ENCODE measurements around the gene ZFHX3. TPM values are rescaled to one million over a fixed set of nuclear protein-coding genes. Genes with fewer than 3 reads are reported as not detected.
A peak's percentile ranks its signal among the peaks of the same experiment; 100 is the strongest.

Gene ZFHX3
- total RNA-seq, 1 experiment from 2014 or later: 1.5 TPM

GRCh38 chr16:72736074-72736473 is 311.9 kb downstream of the ZFHX3 start:
- no peak overlapping the region for H3K56ac ChIP-seq (ENCODE audit: insufficient read length, low read depth, low read length)
- Mint-ChIP-seq H3K27ac (peak overlapping the region in 1 of 3 experiments; percentile 46; a peak in 1 of 7 replicates), H3K9me3 (peaks cover 6 to 15% of the 10 kb centered on the region in 2 experiments), H3K36me3 (ENCODE audit: insufficient read depth in 1 of 3, low read depth in 3 of 3) (peaks cover 2 to 11% (median 9%) of the 10 kb centered on the region in 3 experiments; a peak in 5 of 7 replicates), H3K4me3 (no peak overlapping the region), H3K27me3 (ENCODE audit: low read depth) (no peaks in the 10 kb centered on the region; the same call in 1 of the 2 replicates), H3K4me1 (peaks cover 6 to 7% of the 10 kb centered on the region in 2 experiments; a peak in 3 of 4 replicates)
- no peak overlapping the region for H2BK12ac ChIP-seq (ENCODE audit: insufficient read length, low read depth, low read length)
- no peaks in the 10 kb centered on the region for H3K23me2 ChIP-seq (ENCODE audit: insufficient read length, low read depth, low read length, poor library complexity, severe bottlenecking)
- H3K23ac ChIP-seq (ENCODE audit: insufficient read length, low read depth, low read length): no peak overlapping the region
- H3K4me1 ChIP-seq (ENCODE audit: insufficient read depth, low read length): peaks cover 6% of the 10 kb centered on the region; the same call in 1 of the 2 replicates
- no peak overlapping the region for H3K18ac ChIP-seq (ENCODE audit: insufficient read length, low read depth, low read length)
- H4K20me1 ChIP-seq (ENCODE audit: control insufficient read depth, insufficient read depth, insufficient read length): no peaks in the 10 kb centered on the region
- peak overlapping the region; percentile 40; the same call in 1 of the 2 replicates for H3K14ac ChIP-seq (ENCODE audit: insufficient read depth, low read length)
- no peak overlapping the region for H2BK5ac ChIP-seq (ENCODE audit: insufficient read length, low read length)
- no peak overlapping the region for H3K27ac ChIP-seq (ENCODE audit: insufficient read length, low read depth, low read length)
- no peak overlapping the region for H4K8ac ChIP-seq (replicated peaks; ENCODE audit: insufficient read length, low read depth, low read length)
- no peaks in the 10 kb centered on the region for H3K9me3 ChIP-seq (ENCODE audit: control insufficient read depth, low read depth, low read length)
- no peak overlapping the region for H2BK20ac ChIP-seq (ENCODE audit: low read depth, low read length, poor library complexity, severe bottlenecking)
- H4K5ac ChIP-seq (ENCODE audit: insufficient read length, low read depth, low read length): no peak overlapping the region
- H3K79me1 ChIP-seq (ENCODE audit: insufficient read depth, low read depth, low read length, poor library complexity, severe bottlenecking): no peaks in the 10 kb centered on the region
- no peak overlapping the region for H2AK5ac ChIP-seq (ENCODE audit: insufficient read length, low read length)
- H3K27me3 ChIP-seq (ENCODE audit: insufficient read depth, low read length): no peaks in the 10 kb centered on the region
- H4K91ac ChIP-seq (ENCODE audit: insufficient read length, low read depth, low read length): no peak overlapping the region
- H3K9ac ChIP-seq (ENCODE audit: extremely low read depth, insufficient read length, low read length): no peak overlapping the region
- H2BK120ac ChIP-seq (ENCODE audit: low read depth, low read length, poor library complexity, severe bottlenecking): peak overlapping the region; percentile 44
- H2BK15ac ChIP-seq (ENCODE audit: low read depth, low read length): no peak overlapping the region
- no CpG with 5 or more reads among the region's 2 CpGs for WGBS (ENCODE audit: extremely low coverage, insufficient read length, low lambda C conversion rate)
- H2AFZ ChIP-seq (ENCODE audit: low read length): no peak overlapping the region
- DNase-seq: no peak
- no peak overlapping the region for H3K4me2 ChIP-seq (ENCODE audit: insufficient read depth, insufficient read length, low read length)
- H3K4ac ChIP-seq (ENCODE audit: low read depth, low read length): no peak overlapping the region
- TF ChIP-seq CTCF (conservative IDR thresholded peaks at IDR 0.05): no peak
- no peaks in the 10 kb centered on the region for H3K79me2 ChIP-seq (ENCODE audit: insufficient read depth, low read length)
- no peak overlapping the region for H3T11ph ChIP-seq (ENCODE audit: low read length)

All from H9 (cell line).